Measurements from ENCODE around the gene MAML3. TPM values are rescaled to one million over a fixed set of nuclear protein-coding genes. Genes with fewer than 3 reads are reported as not detected.

Gene MAML3
- total and polyA plus RNA-seq, 2 experiments from 2014 or later = 1.7 to 6.5 TPM

- Histone ChIP-seq H3K36me3 (ENCODE audit: insufficient read depth) (no peaks in the 10 kb centered on the region), H3K4me3 (no peak overlapping the region), H3F3A (replicated peaks; ENCODE audit: low read depth) (no peaks in the 10 kb centered on the region), H3K79me2 (replicated peaks; ENCODE audit: insufficient read depth) (no peaks in the 10 kb centered on the region), H2AFZ (0 out of 2 replicates have a peak overlapping the region, but pooled peaks have one; percentile 4), H3K4me2 (no peak overlapping the region), H4K20me1 (replicated peaks; ENCODE audit: insufficient read depth) (no peaks in the 10 kb centered on the region), H3K9me2 (ENCODE audit: insufficient read depth) (no peaks in the 10 kb centered on the region), H3K27ac (ENCODE audit: low read depth) (no peak overlapping the region), H3K27me3 (ENCODE audit: insufficient read depth) (no peaks in the 10 kb centered on the region), H3K4me1 (ENCODE audit: insufficient read depth) (no peaks in the 10 kb centered on the region)
- Mint-ChIP-seq H3K9me3 (no peaks in the 10 kb centered on the region; the same call in 2 of the 3 replicates), H3K4me1 (no peaks in the 10 kb centered on the region; the same call in 2 of the 3 replicates), H3K36me3 (ENCODE audit: low read depth) (no peaks in the 10 kb centered on the region), H3K27me3 (ENCODE audit: insufficient read depth, low read depth, poor library complexity) (peaks cover 4% of the 10 kb centered on the region), H3K4me3 (no peak overlapping the region), H3K27ac (no peak overlapping the region)
- DNase-seq (ENCODE audit: low spot score) = peak; percentile 31
- peak; percentile 54; the same call in 2 of the 3 replicates for ATAC-seq
- no peak for TF ChIP-seq ZNF331 (CRISPR knock-in tag; IDR thresholded peaks at IDR 0.05; ENCODE audit: low read depth)
- no peak for TF ChIP-seq REST (IDR thresholded peaks at IDR 0.05; ENCODE audit: unreplicated experiment)
- no peak for TF ChIP-seq CTCF (conservative IDR thresholded peaks at IDR 0.05; ENCODE audit: low read depth in 2 of 2)
- TF ChIP-seq STAT1 (IDR thresholded peaks at IDR 0.05; ENCODE audit: unreplicated experiment) = no peak
- TF ChIP-seq, protein P1, sequence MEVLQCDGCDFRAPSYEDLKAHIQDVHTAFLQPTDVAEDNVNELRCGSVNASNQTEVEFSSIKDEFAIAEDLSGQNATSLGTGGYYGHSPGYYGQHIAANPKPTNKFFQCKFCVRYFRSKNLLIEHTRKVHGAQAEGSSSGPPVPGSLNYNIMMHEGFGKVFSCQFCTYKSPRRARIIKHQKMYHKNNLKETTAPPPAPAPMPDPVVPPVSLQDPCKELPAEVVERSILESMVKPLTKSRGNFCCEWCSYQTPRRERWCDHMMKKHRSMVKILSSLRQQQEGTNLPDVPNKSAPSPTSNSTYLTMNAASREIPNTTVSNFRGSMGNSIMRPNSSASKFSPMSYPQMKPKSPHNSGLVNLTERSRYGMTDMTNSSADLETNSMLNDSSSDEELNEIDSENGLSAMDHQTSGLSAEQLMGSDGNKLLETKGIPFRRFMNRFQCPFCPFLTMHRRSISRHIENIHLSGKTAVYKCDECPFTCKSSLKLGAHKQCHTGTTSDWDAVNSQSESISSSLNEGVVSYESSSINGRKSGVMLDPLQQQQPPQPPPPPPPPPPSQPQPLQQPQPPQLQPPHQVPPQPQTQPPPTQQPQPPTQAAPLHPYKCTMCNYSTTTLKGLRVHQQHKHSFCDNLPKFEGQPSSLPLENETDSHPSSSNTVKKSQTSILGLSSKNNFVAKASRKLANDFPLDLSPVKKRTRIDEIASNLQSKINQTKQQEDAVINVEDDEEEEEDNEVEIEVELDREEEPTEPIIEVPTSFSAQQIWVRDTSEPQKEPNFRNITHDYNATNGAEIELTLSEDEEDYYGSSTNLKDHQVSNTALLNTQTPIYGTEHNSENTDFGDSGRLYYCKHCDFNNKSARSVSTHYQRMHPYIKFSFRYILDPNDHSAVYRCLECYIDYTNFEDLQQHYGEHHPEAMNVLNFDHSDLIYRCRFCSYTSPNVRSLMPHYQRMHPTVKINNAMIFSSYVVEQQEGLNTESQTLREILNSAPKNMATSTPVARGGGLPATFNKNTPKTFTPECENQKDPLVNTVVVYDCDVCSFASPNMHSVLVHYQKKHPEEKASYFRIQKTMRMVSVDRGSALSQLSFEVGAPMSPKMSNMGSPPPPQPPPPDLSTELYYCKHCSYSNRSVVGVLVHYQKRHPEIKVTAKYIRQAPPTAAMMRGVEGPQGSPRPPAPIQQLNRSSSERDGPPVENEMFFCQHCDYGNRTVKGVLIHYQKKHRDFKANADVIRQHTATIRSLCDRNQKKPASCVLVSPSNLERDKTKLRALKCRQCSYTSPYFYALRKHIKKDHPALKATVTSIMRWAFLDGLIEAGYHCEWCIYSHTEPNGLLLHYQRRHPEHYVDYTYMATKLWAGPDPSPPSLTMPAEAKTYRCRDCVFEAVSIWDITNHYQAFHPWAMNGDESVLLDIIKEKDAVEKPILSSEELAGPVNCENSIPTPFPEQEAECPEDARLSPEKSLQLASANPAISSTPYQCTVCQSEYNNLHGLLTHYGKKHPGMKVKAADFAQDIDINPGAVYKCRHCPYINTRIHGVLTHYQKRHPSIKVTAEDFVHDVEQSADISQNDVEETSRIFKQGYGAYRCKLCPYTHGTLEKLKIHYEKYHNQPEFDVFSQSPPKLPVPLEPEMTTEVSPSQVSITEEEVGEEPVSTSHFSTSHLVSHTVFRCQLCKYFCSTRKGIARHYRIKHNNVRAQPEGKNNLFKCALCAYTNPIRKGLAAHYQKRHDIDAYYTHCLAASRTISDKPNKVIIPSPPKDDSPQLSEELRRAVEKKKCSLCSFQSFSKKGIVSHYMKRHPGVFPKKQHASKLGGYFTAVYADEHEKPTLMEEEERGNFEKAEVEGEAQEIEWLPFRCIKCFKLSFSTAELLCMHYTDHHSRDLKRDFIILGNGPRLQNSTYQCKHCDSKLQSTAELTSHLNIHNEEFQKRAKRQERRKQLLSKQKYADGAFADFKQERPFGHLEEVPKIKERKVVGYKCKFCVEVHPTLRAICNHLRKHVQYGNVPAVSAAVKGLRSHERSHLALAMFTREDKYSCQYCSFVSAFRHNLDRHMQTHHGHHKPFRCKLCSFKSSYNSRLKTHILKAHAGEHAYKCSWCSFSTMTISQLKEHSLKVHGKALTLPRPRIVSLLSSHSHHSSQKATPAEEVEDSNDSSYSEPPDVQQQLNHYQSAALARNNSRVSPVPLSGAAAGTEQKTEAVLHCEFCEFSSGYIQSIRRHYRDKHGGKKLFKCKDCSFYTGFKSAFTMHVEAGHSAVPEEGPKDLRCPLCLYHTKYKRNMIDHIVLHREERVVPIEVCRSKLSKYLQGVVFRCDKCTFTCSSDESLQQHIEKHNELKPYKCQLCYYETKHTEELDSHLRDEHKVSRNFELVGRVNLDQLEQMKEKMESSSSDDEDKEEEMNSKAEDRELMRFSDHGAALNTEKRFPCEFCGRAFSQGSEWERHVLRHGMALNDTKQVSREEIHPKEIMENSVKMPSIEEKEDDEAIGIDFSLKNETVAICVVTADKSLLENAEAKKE (CRISPR knock-in tag; IDR thresholded peaks at IDR 0.05) = no peak
- no peak for TF ChIP-seq NANOG (IDR thresholded peaks at IDR 0.05; ENCODE audit: borderline replicate concordance)
- no peak for TF ChIP-seq EZH2 (IDR thresholded peaks at IDR 0.05; ENCODE audit: low read depth, unreplicated experiment)
- TF ChIP-seq, protein P2, sequence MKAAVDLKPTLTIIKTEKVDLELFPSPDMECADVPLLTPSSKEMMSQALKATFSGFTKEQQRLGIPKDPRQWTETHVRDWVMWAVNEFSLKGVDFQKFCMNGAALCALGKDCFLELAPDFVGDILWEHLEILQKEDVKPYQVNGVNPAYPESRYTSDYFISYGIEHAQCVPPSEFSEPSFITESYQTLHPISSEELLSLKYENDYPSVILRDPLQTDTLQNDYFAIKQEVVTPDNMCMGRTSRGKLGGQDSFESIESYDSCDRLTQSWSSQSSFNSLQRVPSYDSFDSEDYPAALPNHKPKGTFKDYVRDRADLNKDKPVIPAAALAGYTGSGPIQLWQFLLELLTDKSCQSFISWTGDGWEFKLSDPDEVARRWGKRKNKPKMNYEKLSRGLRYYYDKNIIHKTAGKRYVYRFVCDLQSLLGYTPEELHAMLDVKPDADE (IDR thresholded peaks at IDR 0.05) = no peak
- TF ChIP-seq POLR2AphosphoS5 (IDR thresholded peaks at IDR 0.05; ENCODE audit: low read depth) = no peak
- no peak for TF ChIP-seq CREB1 (CRISPR knock-in tag; IDR thresholded peaks at IDR 0.05; ENCODE audit: low read depth)
- TF ChIP-seq JUNB (IDR thresholded peaks at IDR 0.05; ENCODE audit: unreplicated experiment) = no peak
- TF ChIP-seq ZNF114 (CRISPR knock-in tag; IDR thresholded peaks at IDR 0.05) = no peak
- TF ChIP-seq EZH2phosphoT487 (IDR thresholded peaks at IDR 0.05; ENCODE audit: unreplicated experiment) = no peak
Observed at GRCh38 chr4:140168474-140168873, 14.5 kb upstream of the MAML3 start.
